Activated CD8-positive, alpha-beta T cell treated with anti-CD3 and anti-CD28 coated beads for 36 hours (primary cell): ENCODE data around the gene RAB3C. TPM values are rescaled to one million over a fixed set of nuclear protein-coding genes. Genes with fewer than 3 reads are reported as not detected.

Experiments
- ATAC-seq: fragments of 200-7000 bp; cut with Tn5 transposase; one replicate; pipeline ENCODE4 v1.10.0; 2021; ENCODE audit warnings: mild to moderate bottlenecking, moderate library complexity
- CTCF ChIA-PET: fragments of 350-600 bp; sonication (Branson Sonifier 250); formaldehyde crosslinking; loops from one replicate; lab custom pipeline; 2021; ENCODE audit warnings: antibody characterized with exemption; lab: Charles Lee
- POLR2A ChIA-PET: fragments of 350-600 bp; sonication (Branson Sonifier 250); formaldehyde crosslinking; loops from one replicate; lab custom pipeline; 2021; ENCODE audit warnings: antibody characterized with exemption; lab: Charles Lee
- DNase-seq: peaks from one replicate; pipeline ENCODE4 v3.0.0-alpha.2; 2020
- H3K27ac Mint-ChIP-seq: one replicate; pipeline ENCODE4 v1.8.0; 2021; ENCODE audit warnings: mild to moderate bottlenecking, mixed read lengths
- H3K27me3 Mint-ChIP-seq: one replicate; pipeline ENCODE4 v1.8.0; 2021; ENCODE audit warnings: mixed read lengths
- H3K36me3 Mint-ChIP-seq: one replicate; pipeline ENCODE4 v1.8.0; 2021; ENCODE audit warnings: low read depth, mixed read lengths
- H3K4me1 Mint-ChIP-seq: one replicate; pipeline ENCODE4 v1.8.0; 2021; ENCODE audit warnings: low read depth, mixed read lengths
- H3K4me3 Mint-ChIP-seq: one replicate; pipeline ENCODE4 v1.8.0; 2021; ENCODE audit warnings: mild to moderate bottlenecking, moderate library complexity, mixed read lengths
- H3K9me3 Mint-ChIP-seq: one replicate; pipeline ENCODE4 v1.8.0; 2021; ENCODE audit warnings: mixed read lengths
- intact Hi-C: fragments of 100-400 bp; cut with micrococcal nuclease; formaldehyde crosslinking; loops from one replicate; pipeline ENCODE4 v1.10.0; 2022
- total RNA-seq, 2 experiments: library from RNA; stranded (reverse); gene quantifications; one replicate each; pipeline ENCODE4 v1.2.3, GENCODE V29; 2021
- TF ChIP-seq, protein P1 (sequence below): fragments of 200-600 bp; IDR thresholded peaks from one replicate; pipeline ENCODE4 v1.8.0; 2022; ENCODE audit warnings: antibody characterized with exemption, mild to moderate bottlenecking

Gene RAB3C
- total RNA-seq, 2 experiments from 2014 or later: not detected

DNA sequence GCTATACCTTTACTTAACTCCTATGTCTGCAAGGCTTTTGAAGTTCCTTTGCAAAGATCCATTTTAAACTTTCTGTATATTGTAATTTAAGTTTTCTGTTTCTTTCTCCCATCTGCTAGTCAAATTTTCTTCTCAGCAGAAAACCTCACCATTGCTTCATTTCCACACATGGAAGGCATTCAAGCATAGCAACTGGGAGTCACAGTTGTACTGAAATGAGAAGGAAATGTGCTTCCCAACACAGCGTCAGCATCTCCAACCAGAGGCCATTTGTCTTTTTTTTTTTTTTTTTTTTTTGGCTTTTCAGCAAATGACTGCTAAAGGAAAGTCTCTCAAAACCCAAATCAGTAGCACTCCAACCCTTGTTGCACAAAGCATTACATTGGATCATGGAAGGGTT is 92.5 kb downstream of the RAB3C start:
- TF ChIP-seq, protein P1, sequence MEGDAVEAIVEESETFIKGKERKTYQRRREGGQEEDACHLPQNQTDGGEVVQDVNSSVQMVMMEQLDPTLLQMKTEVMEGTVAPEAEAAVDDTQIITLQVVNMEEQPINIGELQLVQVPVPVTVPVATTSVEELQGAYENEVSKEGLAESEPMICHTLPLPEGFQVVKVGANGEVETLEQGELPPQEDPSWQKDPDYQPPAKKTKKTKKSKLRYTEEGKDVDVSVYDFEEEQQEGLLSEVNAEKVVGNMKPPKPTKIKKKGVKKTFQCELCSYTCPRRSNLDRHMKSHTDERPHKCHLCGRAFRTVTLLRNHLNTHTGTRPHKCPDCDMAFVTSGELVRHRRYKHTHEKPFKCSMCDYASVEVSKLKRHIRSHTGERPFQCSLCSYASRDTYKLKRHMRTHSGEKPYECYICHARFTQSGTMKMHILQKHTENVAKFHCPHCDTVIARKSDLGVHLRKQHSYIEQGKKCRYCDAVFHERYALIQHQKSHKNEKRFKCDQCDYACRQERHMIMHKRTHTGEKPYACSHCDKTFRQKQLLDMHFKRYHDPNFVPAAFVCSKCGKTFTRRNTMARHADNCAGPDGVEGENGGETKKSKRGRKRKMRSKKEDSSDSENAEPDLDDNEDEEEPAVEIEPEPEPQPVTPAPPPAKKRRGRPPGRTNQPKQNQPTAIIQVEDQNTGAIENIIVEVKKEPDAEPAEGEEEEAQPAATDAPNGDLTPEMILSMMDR: no peak
- POLR2A ChIA-PET: no interaction called here
- intact Hi-C loops: no loop called here
- Mint-ChIP-seq H3K4me3 (no peak overlapping the region), H3K4me1 (no peaks in the 10 kb centered on the region), H3K27ac (no peak overlapping the region), H3K9me3 (no peaks in the 10 kb centered on the region), H3K27me3 (no peaks in the 10 kb centered on the region), H3K36me3 (no peaks in the 10 kb centered on the region)
- CTCF ChIA-PET: no interaction called here
- no peak for ATAC-seq
- no peak for DNase-seq

- H3K9me3 Mint-ChIP-seq: no peaks in the 10 kb centered on the region
- POLR2A ChIA-PET: no interaction called here
- H3K4me1 Mint-ChIP-seq: no peaks in the 10 kb centered on the region
- H3K27ac Mint-ChIP-seq: no peak overlapping the region
- H3K4me3 Mint-ChIP-seq: no peak overlapping the region
- TF ChIP-seq, protein P1: no peak
- CTCF ChIA-PET: no interaction called here
- ATAC-seq: no peak
- intact Hi-C loops: no loop called here
- no peaks in the 10 kb centered on the region for H3K36me3 Mint-ChIP-seq
- H3K27me3 Mint-ChIP-seq: no peaks in the 10 kb centered on the region
- no peak for DNase-seq
Measured at GRCh38 chr5:58677650-58678049, 94.8 kb downstream of the RAB3C start.

GRCh38 chr5:58680503-58680902 is 97.6 kb downstream of the RAB3C start:
- no peaks in the 10 kb centered on the region for H3K9me3 Mint-ChIP-seq
- DNase-seq (no peak), ATAC-seq (no peak)
- H3K4me3 Mint-ChIP-seq: no peak overlapping the region
- ChIA-PET POLR2A (no interaction called here), CTCF (no interaction called here)
- H3K4me1 Mint-ChIP-seq: no peaks in the 10 kb centered on the region
- no peaks in the 10 kb centered on the region for H3K27me3 Mint-ChIP-seq
- no peaks in the 10 kb centered on the region for H3K36me3 Mint-ChIP-seq
- TF ChIP-seq, protein P1: no peak
- intact Hi-C loops: no loop called here
- H3K27ac Mint-ChIP-seq: no peak overlapping the region

- no peak overlapping the region for H3K27ac Mint-ChIP-seq
- intact Hi-C loops: no loop called here
- H3K4me3 Mint-ChIP-seq: no peak overlapping the region
- ATAC-seq (no peak), DNase-seq (no peak)
- CTCF ChIA-PET: no interaction called here
- no peaks in the 10 kb centered on the region for H3K27me3 Mint-ChIP-seq
- no peaks in the 10 kb centered on the region for H3K4me1 Mint-ChIP-seq
- no peaks in the 10 kb centered on the region for H3K36me3 Mint-ChIP-seq
- TF ChIP-seq, protein P1: no peak
- POLR2A ChIA-PET: no interaction called here
- H3K9me3 Mint-ChIP-seq: no peaks in the 10 kb centered on the region
Measured at GRCh38 chr5:58681943-58682342, 99.1 kb downstream of the RAB3C start.

DNA sequence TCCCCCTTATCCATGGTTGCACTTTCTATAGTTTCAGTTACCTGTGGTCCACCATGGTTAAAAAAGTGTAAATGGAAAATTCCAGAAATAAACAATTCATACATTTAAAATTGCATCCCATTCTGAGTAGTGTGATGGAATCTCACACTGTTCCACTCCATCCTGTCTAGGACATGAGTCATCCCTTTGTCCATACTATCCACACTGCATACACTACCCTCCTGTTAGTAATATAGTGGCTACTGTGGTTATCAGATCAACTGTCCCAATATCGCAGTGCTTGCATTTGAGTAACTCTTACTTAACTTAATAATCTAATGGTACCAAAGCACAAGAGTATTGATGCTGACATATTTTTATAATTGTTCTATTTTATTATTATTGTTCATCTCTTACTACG is 100.7 kb downstream of the RAB3C start:
- ChIA-PET CTCF (no interaction called here), POLR2A (interaction anchor here (0.6 kb wide), 1 partner anchor 38 kb away, joined by 3 read pairs; no protein-coding TSS in a partner anchor)
- TF ChIP-seq, protein P1: no peak
- Mint-ChIP-seq H3K4me3 (no peak overlapping the region), H3K9me3 (no peaks in the 10 kb centered on the region), H3K4me1 (no peaks in the 10 kb centered on the region), H3K27me3 (no peaks in the 10 kb centered on the region), H3K36me3 (no peaks in the 10 kb centered on the region), H3K27ac (no peak overlapping the region)
- DNase-seq (no peak), ATAC-seq (no peak)
- intact Hi-C loops: no loop called here
